Nephron progenitor cell (in vitro differentiated cells): ENCODE data around the gene HAPLN2.

Source experiments
- DNase-seq: peaks from one replicate; pipeline ENCODE4 v3.0.0; 2021
- H3K27ac Mint-ChIP-seq: 2 replicates; pipeline ENCODE4 v1.8.0; 2021; ENCODE audit warnings: mild to moderate bottlenecking, moderate library complexity, mixed read lengths
- H3K27me3 Mint-ChIP-seq: 2 replicates; pipeline ENCODE4 v1.8.0; 2021; ENCODE audit warnings: mild to moderate bottlenecking, low read depth, mixed read lengths; ENCODE audit not compliant: poor library complexity
- H3K36me3 Mint-ChIP-seq: 2 replicates; pipeline ENCODE4 v1.8.0; 2021; ENCODE audit warnings: low read depth, mixed read lengths
- H3K4me1 Mint-ChIP-seq: 2 replicates; pipeline ENCODE4 v1.8.0; 2021; ENCODE audit warnings: mixed read lengths
- H3K4me3 Mint-ChIP-seq: 2 replicates; pipeline ENCODE4 v1.8.0; 2021; ENCODE audit warnings: mild to moderate bottlenecking, moderate library complexity, mixed read lengths
- H3K9me3 Mint-ChIP-seq: 2 replicates; pipeline ENCODE4 v1.8.0; 2021; ENCODE audit warnings: mild to moderate bottlenecking, moderate library complexity, mixed read lengths
- TF ChIP-seq, protein P1 (sequence below): fragments of 200-600 bp; sonication (generic); IDR thresholded peaks from 2 replicates; pipeline ENCODE4 v1.5.0; 2021; ENCODE audit warnings: antibody characterized with exemption

Gene HAPLN2

DNA sequence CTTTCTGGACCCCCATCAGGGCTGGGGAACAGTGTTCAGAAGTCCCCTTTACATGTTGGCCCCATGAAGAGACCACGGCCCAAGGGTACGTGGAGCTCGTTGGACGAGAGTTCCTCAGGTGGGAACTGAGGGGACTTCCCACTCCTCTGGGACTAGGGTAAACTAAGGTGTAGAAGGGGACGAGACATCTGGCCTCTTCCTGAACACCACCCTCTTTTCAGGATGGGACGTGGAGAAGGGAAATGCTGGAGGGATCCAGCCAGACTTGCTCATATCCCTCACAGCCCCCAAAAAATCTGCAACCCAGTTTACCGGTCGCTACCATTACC, 25.6 kb upstream of the HAPLN2 start:
- H3K4me1 Mint-ChIP-seq, result peaks cover 17% of the 10 kb centered on the region
- H3K36me3 Mint-ChIP-seq, result peaks cover 35% of the 10 kb centered on the region
- no peak overlapping the region for H3K4me3 Mint-ChIP-seq

DNA sequence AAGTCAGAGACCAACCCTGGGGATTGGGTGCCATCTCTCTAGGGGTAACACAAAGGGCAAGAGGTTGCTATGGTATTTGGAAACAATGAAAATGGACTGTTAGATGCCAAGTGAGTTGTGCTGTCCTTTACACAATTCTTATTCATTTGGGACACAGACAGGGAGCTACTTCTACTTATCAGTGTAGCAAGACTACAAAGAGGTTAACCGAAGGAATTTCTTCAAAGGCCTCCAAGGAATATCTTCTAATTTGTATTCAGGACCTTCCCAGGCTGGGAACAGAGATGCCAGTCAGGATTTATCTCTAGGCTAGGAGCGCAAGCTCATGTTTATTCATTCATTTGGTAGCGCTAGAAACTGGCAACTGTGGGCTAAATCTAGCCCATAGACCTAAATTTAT, 25.0 kb upstream of the HAPLN2 start:
- Mint-ChIP-seq H3K9me3 (no peaks in the 10 kb centered on the region), H3K27ac (no peak overlapping the region), H3K4me1 (peaks cover 17% of the 10 kb centered on the region), H3K4me3 (no peak overlapping the region), H3K27me3 (no peaks in the 10 kb centered on the region), H3K36me3 (peaks cover 38% of the 10 kb centered on the region)
- TF ChIP-seq, protein P1, sequence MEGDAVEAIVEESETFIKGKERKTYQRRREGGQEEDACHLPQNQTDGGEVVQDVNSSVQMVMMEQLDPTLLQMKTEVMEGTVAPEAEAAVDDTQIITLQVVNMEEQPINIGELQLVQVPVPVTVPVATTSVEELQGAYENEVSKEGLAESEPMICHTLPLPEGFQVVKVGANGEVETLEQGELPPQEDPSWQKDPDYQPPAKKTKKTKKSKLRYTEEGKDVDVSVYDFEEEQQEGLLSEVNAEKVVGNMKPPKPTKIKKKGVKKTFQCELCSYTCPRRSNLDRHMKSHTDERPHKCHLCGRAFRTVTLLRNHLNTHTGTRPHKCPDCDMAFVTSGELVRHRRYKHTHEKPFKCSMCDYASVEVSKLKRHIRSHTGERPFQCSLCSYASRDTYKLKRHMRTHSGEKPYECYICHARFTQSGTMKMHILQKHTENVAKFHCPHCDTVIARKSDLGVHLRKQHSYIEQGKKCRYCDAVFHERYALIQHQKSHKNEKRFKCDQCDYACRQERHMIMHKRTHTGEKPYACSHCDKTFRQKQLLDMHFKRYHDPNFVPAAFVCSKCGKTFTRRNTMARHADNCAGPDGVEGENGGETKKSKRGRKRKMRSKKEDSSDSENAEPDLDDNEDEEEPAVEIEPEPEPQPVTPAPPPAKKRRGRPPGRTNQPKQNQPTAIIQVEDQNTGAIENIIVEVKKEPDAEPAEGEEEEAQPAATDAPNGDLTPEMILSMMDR, result no peak
- no peak for DNase-seq

More for the DNA sequence above, 25.6 kb upstream of the HAPLN2 start:
- Mint-ChIP-seq H3K27me3 (peaks cover 3% of the 10 kb centered on the region), H3K9me3 (no peaks in the 10 kb centered on the region), H3K27ac (no peak overlapping the region)
- TF ChIP-seq, protein P1, result no peak
- DNase-seq, result no peak

DNA sequence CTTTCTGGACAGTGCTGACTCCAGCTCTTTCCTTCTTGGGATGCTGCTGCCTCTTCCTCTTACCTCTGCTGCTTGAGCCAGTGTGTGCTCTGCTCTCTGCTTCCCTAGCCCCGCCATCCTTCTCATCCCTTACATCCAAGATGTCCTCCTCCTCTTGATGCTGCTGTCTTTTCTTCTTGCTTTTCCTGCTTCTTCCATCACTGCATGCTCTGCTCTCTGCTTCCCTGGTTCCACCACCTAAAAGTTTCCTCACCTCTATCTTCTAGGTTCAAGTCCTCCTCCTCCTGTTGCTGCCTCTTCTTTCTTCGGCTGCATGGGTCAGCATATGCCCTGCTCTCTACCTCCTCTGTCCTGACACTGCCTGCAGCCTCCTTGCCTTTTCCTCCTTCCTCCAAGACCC, 24.2 kb upstream of the HAPLN2 start:
- Mint-ChIP-seq H3K36me3 (peaks cover 38% of the 10 kb centered on the region), H3K4me1 (peaks cover 17% of the 10 kb centered on the region), H3K9me3 (no peaks in the 10 kb centered on the region), H3K4me3 (peak overlapping the region; percentile 12), H3K27ac (peak overlapping the region; percentile 60), H3K27me3 (no peaks in the 10 kb centered on the region)
- TF ChIP-seq, protein P1, result no peak
- no peak for DNase-seq

DNA sequence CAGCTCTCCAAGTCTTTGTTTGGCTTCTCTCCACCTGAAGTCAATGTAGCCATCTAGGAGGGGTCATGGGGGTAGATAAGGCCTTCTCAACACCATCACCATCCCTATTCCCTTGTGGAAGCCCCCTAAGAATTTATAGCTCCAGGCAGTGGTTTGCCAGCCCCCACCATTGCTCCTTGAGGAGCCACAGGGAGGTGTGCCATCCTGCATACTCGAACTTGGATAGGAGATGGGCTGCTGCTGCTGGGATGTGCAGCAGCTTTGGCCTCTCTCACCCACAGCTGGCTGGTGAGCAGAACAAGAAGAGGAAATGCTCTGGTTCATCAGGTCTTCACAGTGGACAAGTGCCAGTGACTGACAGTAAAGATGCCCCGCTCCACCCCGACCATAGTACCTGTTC, 22.8 kb upstream of the HAPLN2 start:
- peaks cover 22% of the 10 kb centered on the region for H3K4me1 Mint-ChIP-seq
- H3K27ac Mint-ChIP-seq, result peak overlapping the region; percentile 72
- no peak overlapping the region for H3K4me3 Mint-ChIP-seq
- peaks cover 38% of the 10 kb centered on the region for H3K36me3 Mint-ChIP-seq
- no peaks in the 10 kb centered on the region for H3K27me3 Mint-ChIP-seq
- no peak for DNase-seq
- TF ChIP-seq, protein P1, result no peak
- no peaks in the 10 kb centered on the region for H3K9me3 Mint-ChIP-seq

DNA sequence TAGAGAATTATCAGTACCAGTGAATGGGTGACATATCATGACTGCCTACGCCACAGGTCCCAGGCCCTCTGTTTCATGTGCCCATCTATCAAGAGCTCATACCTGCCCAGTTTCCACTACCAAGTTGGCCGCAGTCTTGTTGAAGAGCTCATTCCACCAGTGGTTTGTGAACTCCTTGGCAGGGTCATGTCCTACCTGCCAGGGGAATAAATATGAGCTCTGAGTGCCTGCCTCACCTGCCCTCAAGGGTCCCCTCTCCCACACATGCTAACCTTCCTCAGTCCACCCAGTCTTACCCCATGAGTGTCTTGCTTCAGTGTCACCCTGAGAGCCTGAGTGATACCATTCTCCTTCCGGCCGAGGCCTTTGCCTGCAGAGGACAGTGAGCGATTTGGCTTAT, 21.1 kb upstream of the HAPLN2 start:
- Mint-ChIP-seq H3K4me1 (peaks cover 31% of the 10 kb centered on the region), H3K4me3 (no peak overlapping the region), H3K27ac (no peak overlapping the region), H3K9me3 (no peaks in the 10 kb centered on the region), H3K36me3 (peaks cover 38% of the 10 kb centered on the region), H3K27me3 (no peaks in the 10 kb centered on the region)
- TF ChIP-seq, protein P1, result no peak
- no peak for DNase-seq

DNA sequence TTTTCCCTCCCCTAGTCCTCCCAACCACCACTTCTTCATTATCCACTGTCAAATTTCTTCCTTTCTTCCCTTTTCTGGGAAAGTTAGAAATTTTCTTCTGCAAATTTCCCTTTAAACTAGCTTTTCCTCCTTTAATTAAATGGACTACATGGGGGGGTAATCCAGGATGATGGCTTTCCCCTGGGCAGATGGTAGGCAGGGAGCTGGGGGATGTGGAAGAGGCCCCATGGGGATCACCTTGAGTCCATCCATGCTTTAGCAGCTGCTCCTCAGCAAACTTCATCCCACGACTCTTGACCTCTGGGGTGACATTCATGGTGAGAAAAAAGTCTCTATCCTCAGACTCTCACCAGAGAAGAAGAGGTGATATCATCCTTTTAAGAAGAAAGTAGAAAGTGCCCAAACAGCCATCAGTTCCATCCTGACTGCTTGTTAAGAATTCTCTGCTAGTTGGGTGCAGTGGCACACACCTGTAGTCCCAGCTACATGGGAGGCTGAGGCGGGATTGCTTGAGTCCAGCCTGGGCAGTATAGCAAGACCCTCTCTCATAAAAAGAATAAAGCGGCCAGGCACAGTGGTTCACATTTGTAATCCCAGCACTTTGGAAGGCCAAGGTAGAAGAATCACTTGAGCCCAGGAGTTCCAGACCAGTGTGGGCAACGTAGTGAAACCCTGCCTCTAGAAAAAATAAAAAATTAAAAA, 20.3 kb upstream of the HAPLN2 start:
- Mint-ChIP-seq H3K36me3 (peaks cover 38% of the 10 kb centered on the region), H3K9me3 (no peaks in the 10 kb centered on the region), H3K4me1 (peaks cover 31% of the 10 kb centered on the region), H3K27ac (no peak overlapping the region), H3K27me3 (no peaks in the 10 kb centered on the region), H3K4me3 (peak overlapping the region; percentile 18)
- TF ChIP-seq, protein P1, result no peak
- no peak for DNase-seq
